Mucosa of rectum (tissue), 2 donors: ENCODE data around the gene C19orf73.
"Not testable (repeated sequence)": the region's sequence is repeated elsewhere in the genome, so short reads cannot be mapped to it uniquely, and the experiment has no call there.

Source experiments
- H3K27ac ChIP-seq, 2 donors: one replicate each; pipeline ENCODE4 v1.7.0; 2013; ENCODE audit warnings: inconsistent platforms in 2 of 2, low read depth in 2 of 2, low read length in 2 of 2
- H3K27me3 ChIP-seq, 2 donors: one replicate each; pipeline ENCODE4 v1.7.0; 2013; ENCODE audit warnings: low read length in 2 of 2; ENCODE audit not compliant: control insufficient read depth in 2 of 2, insufficient read depth in 2 of 2
- H3K36me3 ChIP-seq, 2 donors: one replicate each; pipeline ENCODE4 v1.7.0; 2013; ENCODE audit warnings: low read length in 2 of 2; ENCODE audit not compliant: control insufficient read depth in 2 of 2, insufficient read depth in 2 of 2
- H3K4me1 ChIP-seq, 2 donors: one replicate each; pipeline ENCODE4 v1.7.0; 2013; ENCODE audit warnings: low read length in 2 of 2, mild to moderate bottlenecking in 1 of 2; ENCODE audit not compliant: control insufficient read depth in 2 of 2, insufficient read depth in 2 of 2
- H3K4me3 ChIP-seq, 2 donors: one replicate each; pipeline ENCODE4 v1.7.0; 2013; ENCODE audit warnings: low read length in 2 of 2
- H3K9ac ChIP-seq, 2 donors: one replicate each; pipeline ENCODE4 v1.7.0; 2013; ENCODE audit warnings: low read length in 2 of 2, low read depth in 1 of 2, mild to moderate bottlenecking in 1 of 2
- H3K9me3 ChIP-seq, 2 donors: one replicate each; pipeline ENCODE4 v1.7.0; 2013; ENCODE audit warnings: low read length in 2 of 2; ENCODE audit not compliant: control insufficient read depth in 2 of 2
- donor health status: healthy.
- donor health status: Normal muscosa, but diverticular disease.

Gene C19orf73

GRCh38 chr19:49133621-49134454 lies 14.9 kb upstream of the C19orf73 start:
- H3K4me3 ChIP-seq, result peak overlapping the region in 1 of 2 donors; percentile 9
- no peak overlapping the region for H3K9ac ChIP-seq
- H3K27ac ChIP-seq, result peak overlapping the region; percentile 23 to 48
- no peaks in the 10 kb centered on the region for H3K36me3 ChIP-seq
- H3K9me3 ChIP-seq, result no peaks in the 10 kb centered on the region
- peaks cover 8 to 12% of the 10 kb centered on the region in 2 donors for H3K4me1 ChIP-seq
- no peaks in the 10 kb centered on the region for H3K27me3 ChIP-seq

- H3K27ac ChIP-seq, result peak overlapping the region; percentile 23 to 48
- no peaks in the 10 kb centered on the region for H3K36me3 ChIP-seq
- no peak overlapping the region for H3K9ac ChIP-seq
- peaks cover 13 to 16% of the 10 kb centered on the region in 2 donors for H3K4me1 ChIP-seq
- no peaks in the 10 kb centered on the region for H3K27me3 ChIP-seq
- H3K9me3 ChIP-seq, result no peaks in the 10 kb centered on the region
- peak overlapping the region in 1 of 2 donors; percentile 9 for H3K4me3 ChIP-seq
Observed at GRCh38 chr19:49132974-49133609, 14.1 kb upstream of the C19orf73 start.

GRCh38 chr19:49130325-49130724 lies 11.4 kb upstream of the C19orf73 start:
- Histone ChIP-seq H3K36me3 (no peaks in the 10 kb centered on the region), H3K4me1 (peaks cover 13 to 18% of the 10 kb centered on the region in 2 donors), H3K9ac (no peak overlapping the region), H3K27ac (no peak overlapping the region), H3K4me3 (no peak overlapping the region), H3K9me3 (no peaks in the 10 kb centered on the region), H3K27me3 (no peaks in the 10 kb centered on the region)

- Histone ChIP-seq H3K27ac (no peak overlapping the region), H3K27me3 (no peaks in the 10 kb centered on the region), H3K9ac (no peak overlapping the region), H3K4me3 (peak overlapping the region in 1 of 2 donors; percentile 76), H3K36me3 (no peaks in the 10 kb centered on the region), H3K9me3 (no peaks in the 10 kb centered on the region), H3K4me1 (peaks cover 21 to 22% of the 10 kb centered on the region in 2 donors)
Observed at GRCh38 chr19:49129238-49129583, 10.3 kb upstream of the C19orf73 start.

- H3K9me3 ChIP-seq, result no peaks in the 10 kb centered on the region
- no peaks in the 10 kb centered on the region for H3K27me3 ChIP-seq
- no peak overlapping the region for H3K9ac ChIP-seq
- peak overlapping the region; percentile 8 to 80 for H3K27ac ChIP-seq
- H3K36me3 ChIP-seq, result no peaks in the 10 kb centered on the region
- H3K4me3 ChIP-seq, result peak overlapping the region; percentile 58 to 76
- peaks cover 21 to 22% of the 10 kb centered on the region in 2 donors for H3K4me1 ChIP-seq
Observed at GRCh38 chr19:49128545-49129237, 9.7 kb upstream of the C19orf73 start.

DNA sequence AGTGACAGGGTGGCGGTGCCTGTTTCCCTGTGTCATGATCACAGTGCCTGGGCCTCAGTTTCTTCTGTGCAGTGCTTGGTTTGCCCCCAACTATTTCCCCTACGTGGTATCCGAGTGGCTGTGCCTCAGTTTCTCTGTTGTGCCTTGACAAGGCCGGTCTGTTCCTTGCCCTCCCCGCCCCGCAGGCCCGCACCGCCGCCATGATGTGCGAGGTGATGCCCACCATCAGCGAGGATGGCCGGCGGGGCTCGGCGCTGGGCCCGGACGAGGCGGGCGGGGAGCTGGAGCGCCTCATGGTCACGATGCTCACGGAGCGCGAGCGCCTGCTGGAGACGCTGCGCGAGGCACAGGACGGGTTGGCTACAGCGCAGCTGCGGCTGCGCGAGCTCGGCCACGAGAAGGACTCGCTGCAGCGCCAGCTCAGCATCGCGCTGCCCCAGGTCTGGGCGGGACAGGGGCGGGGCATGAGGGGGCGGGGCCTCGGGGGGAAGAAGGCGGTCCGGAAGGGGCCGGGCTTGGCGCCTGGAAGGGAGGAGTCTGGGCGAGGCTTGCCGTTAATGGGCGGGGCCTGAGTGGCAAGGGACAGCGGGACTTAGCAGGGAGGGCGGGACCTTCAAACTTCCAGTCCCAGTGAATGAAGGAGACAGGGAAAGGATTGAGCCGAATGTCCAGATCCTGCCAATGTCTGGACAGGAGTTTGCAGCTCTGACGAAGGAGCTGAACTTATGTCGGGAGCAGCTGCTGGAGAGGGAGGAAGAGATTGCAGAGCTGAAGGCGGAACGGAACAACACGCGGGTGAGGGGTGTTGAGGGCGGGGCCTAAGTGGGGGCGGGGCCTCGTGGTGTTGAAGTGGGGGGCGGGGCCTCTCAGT lies 9.0 kb upstream of the C19orf73 start:
- H3K4me3 ChIP-seq, result peak overlapping the region; percentile 58 to 76
- no peaks in the 10 kb centered on the region for H3K9me3 ChIP-seq
- H3K27me3 ChIP-seq, result no peaks in the 10 kb centered on the region
- H3K9ac ChIP-seq, result peak overlapping the region in 1 of 2 donors; percentile 58
- no peaks in the 10 kb centered on the region for H3K36me3 ChIP-seq
- H3K4me1 ChIP-seq, result peaks cover 19 to 22% of the 10 kb centered on the region in 2 donors
- H3K27ac ChIP-seq, result peak overlapping the region; percentile 80 to 87

DNA sequence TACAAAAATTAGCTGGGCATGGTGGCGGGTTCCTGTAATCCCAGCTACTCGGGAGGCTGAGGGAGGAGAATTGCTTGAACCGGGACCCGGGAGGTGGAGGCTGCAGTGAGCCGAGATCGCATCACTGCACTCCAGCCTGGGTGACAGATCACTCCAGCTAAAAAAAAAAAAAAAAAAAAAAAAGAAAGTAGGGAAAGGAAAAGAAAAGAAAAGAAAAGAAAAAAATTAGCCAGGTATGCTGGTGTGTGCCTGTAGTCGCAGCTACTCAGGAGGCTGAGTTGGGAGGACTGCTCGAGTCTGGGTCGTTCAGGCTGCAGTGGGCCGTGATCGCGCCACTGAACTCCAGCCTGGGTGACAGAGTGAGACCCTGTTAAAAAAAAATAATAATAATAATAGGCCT lies 8.3 kb upstream of the C19orf73 start:
- H3K36me3 ChIP-seq, H3K9ac ChIP-seq, H3K27me3 ChIP-seq, H3K9me3 ChIP-seq, H3K27ac ChIP-seq: not testable (repeated sequence)
- Histone ChIP-seq H3K4me1 (peaks cover 19 to 22% of the 10 kb centered on the region in 2 donors), H3K4me3 (peak overlapping the region in 1 of 2 donors; percentile 53)

DNA sequence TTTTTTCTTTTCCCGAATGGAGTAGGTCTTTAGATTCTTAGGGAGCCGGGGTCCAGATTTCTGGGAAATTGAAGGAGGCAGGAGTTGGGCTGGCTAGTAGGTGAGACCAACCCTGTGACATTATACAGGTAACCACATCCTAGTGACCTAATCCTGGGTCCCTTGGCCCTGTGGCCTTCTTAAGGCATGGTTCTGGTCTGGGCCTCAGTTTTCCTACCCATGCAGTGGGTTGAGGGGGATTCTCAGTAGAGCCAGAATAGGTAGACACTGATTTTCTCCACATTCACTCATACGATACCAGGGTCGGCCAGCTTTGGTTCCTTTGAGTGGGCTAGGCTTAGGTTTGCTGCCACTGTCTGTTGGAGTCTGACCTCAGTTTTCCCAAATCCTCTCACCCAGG lies 7.6 kb upstream of the C19orf73 start:
- no peaks in the 10 kb centered on the region for H3K9me3 ChIP-seq
- no peak overlapping the region for H3K27ac ChIP-seq
- H3K27me3 ChIP-seq, result no peaks in the 10 kb centered on the region
- no peak overlapping the region for H3K4me3 ChIP-seq
- H3K4me1 ChIP-seq, result peaks cover 19 to 22% of the 10 kb centered on the region in 2 donors
- no peaks in the 10 kb centered on the region for H3K36me3 ChIP-seq
- H3K9ac ChIP-seq, result no peak overlapping the region

DNA sequence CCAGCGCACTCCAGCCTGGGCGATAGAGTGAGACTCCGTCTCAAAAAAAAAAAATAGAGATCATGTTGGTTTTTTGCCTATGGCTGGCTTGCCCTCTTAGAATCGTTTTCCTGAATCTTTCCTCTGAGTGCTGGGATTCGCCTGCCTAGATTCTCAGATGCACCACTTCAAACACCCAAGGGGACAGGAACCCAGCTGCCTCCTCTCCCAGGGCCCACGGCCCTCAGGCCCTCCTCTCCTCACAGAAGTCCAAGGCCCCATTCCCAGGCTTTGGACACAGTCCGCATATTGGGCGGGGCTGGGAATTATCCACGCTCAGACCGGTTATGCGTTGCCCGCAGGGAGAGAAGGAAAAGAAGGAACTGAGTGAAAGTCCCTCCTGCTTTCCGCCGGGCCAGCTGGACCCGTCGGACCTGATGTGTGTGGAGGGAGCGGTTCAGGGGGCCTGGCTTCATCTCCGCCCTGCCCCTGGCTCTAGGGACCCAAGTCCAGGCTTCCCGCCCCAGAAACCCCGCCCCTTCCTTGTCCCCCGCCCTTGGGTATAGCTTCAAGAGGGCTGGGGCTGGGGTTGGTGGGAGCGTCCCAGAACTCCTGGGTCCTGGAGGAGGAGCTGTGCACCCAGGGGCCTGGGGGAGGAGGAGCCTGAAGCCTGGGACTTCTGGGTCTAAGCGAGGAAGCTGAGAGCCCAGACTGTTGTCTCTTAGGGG lies 6.2 kb upstream of the C19orf73 start:
- peak overlapping the region; percentile 64 to 75 for H3K27ac ChIP-seq
- peak overlapping the region; percentile 41 to 67 for H3K9ac ChIP-seq

More for the DNA sequence above, 6.2 kb upstream of the C19orf73 start:
- no peaks in the 10 kb centered on the region for H3K9me3 ChIP-seq
- H3K4me3 ChIP-seq, result peak overlapping the region in 1 of 2 donors; percentile 49
- H3K4me1 ChIP-seq, result peaks cover 23 to 24% of the 10 kb centered on the region in 2 donors
- peaks cover 2 to 3% of the 10 kb centered on the region in 2 donors for H3K27me3 ChIP-seq
- no peaks in the 10 kb centered on the region for H3K36me3 ChIP-seq
